Fibroblast of skin of right biceps (primary cell): ENCODE results near the gene ACTR8.

Experiments
- DNase-seq: peaks from one replicate; pipeline ENCODE4 v3.0.0-alpha.2; 2013

Gene ACTR8

DNA sequence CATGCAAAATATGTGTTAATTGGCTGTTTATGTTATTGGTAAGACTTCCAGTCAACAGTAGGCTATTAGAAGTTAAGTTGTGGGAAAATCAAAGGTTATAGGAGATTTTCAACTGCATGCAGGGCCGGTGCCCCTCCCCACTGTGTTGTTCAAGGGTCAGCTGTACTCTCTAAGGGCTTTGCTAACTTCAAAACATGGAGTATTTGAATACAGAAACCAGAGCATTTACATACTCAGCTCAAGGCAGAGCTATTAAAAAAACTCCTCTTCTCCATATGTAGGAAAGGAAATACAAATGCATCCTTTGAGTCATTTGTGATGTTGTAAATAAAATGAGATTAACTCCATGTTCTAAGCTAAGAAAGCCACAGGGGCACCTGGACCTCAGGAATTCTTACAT, 18.8 kb downstream of the ACTR8 start:
- no peak for DNase-seq

DNA sequence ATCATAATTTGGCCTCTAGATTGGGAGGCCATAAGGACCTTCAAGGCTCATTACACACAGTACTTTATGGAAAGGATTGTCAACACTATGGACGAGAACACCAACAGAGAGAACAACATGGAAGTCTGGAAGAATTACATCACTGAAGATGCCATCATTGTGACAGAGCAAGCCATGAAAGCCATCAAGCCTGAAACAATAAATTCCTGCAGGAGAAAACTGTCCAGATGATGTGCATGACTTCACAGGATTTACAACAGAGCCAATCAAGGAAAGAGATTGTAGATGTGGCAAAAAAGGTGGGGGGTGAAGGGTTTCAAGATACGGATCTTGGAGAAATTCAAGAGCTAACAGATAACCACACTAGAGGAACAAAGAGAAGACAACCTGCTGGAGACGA, 19.7 kb downstream of the ACTR8 start:
- no peak for DNase-seq

DNA sequence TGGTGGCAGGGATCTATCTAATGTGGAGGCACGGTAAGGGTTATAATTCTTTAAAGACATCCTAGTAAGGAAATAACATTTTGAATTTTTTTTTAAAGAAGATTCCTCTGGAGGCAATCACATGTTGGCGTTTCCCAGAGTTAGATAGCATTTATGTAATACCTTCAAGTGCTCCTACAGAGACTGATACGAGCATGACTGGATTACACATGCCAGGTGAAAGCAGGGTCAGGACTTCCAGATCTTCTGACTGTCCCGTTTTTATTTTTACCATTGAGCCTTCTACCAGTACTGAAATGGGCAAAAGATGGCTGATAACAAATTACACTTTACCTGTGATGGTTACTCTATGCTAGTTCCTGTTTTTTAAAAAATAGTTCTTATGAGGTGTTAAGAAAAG, 21.8 kb downstream of the ACTR8 start:
- no peak for DNase-seq

GRCh38 chr3:53859178-53859577, 22.8 kb downstream of the ACTR8 start:
- no peak for DNase-seq

GRCh38 chr3:53858096-53858741, 23.7 kb downstream of the ACTR8 start:
- no peak for DNase-seq

DNA sequence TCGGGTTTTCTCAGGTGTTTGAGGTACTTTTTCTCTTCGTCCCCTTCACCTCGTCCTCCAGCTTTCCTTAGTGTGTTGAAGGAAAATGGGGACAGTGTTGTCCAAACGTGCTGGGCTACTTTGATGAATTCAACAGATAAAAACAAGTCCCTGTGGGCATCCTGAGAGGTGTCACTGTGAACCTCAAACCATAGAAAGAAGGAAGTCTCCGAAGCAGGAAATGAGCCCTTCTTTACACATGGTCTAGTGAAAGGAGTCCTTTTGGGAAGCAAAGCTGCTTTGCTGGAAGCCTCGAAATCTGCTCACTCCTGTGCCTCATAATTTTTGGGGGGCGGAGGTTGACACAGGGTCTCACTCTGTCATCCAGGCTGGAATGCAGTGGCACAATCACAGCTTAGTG, 25.0 kb downstream of the ACTR8 start:
- no peak for DNase-seq

DNA sequence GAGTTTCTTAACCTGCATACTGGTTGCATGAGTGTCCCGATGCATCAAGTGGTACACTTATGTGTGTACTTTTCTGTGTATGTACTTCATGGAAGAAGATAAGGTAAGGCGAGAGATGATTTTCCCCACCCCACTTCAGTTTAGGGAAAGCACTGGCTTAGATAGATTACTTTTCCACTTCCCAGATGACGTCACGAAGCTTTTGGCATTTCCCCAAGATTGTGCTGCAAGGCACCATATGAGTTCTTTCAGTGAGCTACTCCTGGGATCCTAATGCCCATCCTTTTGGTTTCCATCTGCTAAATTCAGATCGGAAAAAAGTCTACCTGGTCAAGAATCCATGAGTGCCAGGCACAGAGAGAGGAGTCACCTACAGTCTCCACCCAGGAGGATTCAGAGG, 31.1 kb downstream of the ACTR8 start:
- peak; percentile 33 for DNase-seq

DNA sequence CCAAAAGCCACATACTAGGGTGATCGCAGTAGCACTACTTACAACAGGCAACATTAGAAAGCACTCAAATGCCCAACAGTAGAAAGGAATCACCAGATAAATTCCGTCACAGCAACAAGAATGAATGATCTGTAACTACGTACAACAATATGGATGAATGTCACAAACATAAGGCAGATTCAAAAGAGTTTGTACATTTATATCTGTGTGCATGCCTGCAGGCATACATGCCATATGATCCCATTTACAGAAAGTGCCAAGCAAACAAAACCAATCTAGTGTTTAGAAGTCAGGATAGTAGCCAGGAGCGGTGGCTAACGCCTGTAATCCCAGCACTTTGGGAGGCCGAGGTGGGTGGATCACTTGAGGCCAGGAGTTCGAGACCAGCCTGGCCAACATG, 32.0 kb downstream of the ACTR8 start:
- no peak for DNase-seq

DNA sequence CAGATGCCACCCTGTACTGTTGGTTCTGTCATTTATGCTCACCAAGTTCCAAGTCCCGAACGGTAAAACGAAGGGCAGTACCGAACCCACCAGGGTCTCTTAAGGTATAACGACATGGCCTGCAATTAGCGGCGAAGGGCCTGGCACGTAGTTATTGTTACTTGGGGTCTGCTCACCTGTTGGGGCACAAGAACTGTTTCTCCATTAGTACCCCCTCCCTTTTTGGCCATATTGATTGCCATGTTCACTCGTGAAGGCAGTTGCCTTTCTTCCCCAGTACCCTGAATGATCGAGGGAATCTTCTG, 35.1 kb downstream of the ACTR8 start:
- DNase-seq = no peak

DNA sequence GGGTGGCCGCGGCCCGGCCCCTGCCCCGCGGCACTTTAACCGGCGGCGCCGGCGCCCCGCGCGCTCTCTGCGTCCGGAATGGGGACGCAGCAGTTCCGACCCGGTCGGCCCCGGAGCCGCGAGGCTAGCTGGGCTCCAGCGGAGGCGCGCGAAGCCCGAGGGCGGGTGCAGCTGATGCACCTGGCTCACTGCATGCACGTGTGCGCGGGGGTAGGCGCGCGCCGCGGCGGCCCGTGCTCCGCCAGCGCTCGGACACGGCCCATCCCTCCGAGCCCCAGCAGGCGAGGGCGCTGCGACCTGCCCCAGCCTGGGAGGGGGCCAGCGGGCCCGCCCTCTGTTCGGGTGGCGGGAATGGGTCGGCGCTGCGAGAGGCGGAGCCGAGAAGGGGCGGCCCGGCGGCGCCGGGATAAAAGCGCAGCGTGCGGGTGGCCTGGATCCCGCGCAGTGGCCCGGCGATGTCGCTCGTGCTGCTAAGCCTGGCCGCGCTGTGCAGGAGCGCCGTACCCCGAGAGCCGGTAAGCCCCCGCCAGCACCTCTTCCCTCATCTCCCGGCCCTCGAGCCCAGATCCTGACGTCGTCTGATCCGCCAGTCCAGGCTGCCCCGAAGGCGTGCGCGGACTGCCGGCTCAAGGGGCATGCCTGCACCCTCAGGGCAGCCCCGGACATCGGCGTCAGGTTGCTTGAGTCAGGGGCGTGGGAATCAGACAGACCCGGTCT, 35.7 kb downstream of the ACTR8 start, which contains the start of the genes CHDH and IL17RB:
Gene CHDH, minus strand, starts transcription at position 286 of the 717 bp plus-strand sequence. CDS start 22,411 bp downstream, outside the sequence.
Gene IL17RB, plus strand, starts transcription at position 435 of the 717 bp plus-strand sequence. Its CDS starts 21 bp downstream, at position 456.
- peak; percentile 9 for DNase-seq

GRCh38 chr3:53845881-53846133, 36.1 kb downstream of the ACTR8 start:
- DNase-seq = no peak

GRCh38 chr3:53845103-53845880, 36.7 kb downstream of the ACTR8 start:
- peak; percentile 28 for DNase-seq

DNA sequence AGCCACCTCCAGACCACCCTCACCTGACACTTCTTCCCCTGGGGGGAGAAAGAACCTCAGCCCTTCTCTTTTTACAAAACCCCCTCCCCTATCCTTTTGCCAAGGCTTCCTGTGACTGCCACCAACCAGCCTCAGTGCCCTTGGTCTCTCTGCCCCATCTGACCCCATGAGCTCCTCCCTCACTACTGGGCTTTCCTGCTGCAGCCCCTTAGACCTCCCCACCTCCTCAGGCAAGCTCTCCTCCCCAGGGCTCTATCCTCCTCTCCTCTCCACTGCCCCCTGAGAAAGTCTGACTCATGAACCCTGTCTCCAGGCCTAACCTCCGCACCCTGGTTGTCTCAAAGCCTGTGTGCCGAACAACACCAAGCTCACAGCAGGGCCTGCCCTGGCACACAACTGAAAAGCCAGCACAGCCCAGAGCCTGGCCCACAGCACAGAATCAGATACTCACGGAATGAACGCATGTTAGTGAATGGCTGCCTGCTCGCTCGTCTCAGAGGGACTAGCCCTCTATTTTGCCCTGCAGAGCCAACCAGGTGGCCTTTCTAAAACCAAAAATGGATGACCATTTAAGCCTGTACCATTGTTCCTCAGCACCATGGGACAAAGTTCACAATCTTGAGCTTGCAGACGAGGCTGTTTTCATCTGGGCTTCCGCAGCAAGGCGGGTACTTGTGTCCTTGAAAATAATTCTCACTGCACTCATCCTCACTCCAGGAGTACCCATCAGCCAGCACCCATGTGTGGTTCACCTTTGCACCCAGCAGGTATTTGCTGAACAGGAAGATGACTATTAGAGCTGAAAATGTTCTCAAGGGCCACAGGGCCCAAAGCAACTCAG, 37.5 kb downstream of the ACTR8 start:
- DNase-seq = no peak

GRCh38 chr3:53843195-53844177, 38.5 kb downstream of the ACTR8 start:
- DNase-seq = no peak

GRCh38 chr3:53842436-53843194, 39.3 kb downstream of the ACTR8 start:
- DNase-seq = peak; percentile 10

DNA sequence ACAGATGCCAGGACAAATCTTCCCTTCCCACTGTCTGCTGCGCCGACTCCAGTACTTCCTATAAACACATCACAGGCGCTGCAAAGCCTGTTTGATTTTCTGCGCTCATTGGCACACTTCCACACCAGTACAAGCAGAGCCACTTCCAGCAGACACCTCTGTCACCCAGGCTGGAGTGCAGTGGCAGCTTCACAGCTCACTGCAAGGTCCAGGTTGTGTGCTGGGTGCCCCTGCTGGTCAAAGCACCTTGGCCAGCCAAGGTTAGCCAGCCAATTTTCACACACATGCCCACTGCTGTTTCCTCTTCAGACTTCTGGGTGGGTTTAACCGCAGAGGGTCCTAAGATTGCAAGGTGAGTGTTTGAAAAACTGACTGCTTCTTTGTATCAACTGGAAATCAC, 40.7 kb downstream of the ACTR8 start:
- no peak for DNase-seq

DNA sequence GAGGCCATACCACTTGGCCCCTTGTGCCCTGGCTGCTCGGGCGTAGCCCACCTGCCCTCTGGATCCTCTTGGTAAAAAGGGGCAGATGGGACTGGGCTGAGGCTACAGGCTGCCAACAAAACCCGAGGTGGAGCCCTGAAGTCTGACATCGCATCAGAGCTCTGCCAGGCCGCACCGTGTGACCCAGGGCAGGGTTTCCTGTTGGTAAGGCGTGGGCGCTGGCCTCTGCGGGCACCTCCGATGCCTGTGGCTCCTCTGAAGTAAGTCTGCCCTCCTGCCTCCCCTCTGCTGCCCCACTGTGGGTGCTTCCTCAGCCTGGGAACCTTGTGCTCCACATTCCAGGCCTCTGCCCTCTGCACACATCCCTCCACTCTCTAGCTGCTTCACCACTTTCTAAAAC, 44.6 kb downstream of the ACTR8 start:
- no peak for DNase-seq

DNA sequence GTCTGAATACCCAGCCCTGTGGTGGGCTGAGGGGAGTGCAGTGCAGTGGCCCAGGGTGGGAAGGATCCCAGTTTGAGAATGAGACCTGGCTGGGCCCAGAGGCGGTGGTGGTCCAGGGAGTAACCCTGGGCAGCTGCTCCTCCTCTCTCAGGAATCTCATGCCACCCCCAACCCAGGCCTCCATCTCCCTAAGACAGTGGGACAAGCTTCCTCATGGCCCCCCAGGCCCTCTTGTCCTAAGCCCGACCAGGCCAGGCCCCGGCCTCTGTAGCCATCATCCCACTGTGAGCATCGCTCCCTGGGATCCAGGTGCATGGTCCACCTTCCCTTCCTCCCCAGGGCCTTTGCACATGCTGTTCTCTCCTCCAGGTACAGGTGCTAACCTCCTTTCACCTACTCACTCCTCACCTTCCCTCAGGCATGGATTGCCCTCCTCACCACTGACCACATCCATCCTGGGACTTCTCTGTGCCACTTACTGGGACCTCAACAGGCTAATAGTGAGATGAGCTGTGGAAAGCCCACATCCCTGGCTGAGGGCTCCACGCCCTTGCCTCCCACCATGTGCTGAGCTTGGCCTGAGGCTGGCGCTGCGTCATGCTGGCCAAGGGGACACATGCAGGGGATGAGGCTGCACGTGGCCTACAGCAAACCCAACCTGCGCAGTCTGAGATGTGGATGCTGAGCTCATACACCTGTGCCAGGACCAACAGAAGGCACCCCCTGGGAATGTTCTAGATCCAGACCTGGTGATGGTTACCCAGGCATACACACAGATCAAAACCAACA, 45.7 kb downstream of the ACTR8 start:
- DNase-seq = no peak

DNA sequence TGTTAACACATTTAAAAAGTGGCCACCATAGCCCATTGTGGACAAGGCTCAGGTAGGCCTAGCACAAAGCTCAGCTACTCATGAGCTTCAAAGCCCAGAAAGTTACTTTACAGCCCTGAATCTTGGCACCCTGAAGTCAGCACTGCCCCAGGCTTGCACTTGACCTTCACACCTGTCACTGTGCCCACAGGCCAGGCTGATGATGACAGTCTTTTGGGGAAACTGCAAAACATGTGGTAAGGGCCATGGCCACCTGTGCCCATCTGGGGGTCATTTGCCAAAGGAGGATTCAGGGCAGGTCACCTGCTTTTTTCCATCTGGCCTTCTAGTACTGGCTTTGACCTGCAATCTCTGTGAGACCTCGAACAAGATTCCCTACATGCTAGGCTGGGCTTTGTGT, 46.7 kb downstream of the ACTR8 start:
- DNase-seq = no peak

DNA sequence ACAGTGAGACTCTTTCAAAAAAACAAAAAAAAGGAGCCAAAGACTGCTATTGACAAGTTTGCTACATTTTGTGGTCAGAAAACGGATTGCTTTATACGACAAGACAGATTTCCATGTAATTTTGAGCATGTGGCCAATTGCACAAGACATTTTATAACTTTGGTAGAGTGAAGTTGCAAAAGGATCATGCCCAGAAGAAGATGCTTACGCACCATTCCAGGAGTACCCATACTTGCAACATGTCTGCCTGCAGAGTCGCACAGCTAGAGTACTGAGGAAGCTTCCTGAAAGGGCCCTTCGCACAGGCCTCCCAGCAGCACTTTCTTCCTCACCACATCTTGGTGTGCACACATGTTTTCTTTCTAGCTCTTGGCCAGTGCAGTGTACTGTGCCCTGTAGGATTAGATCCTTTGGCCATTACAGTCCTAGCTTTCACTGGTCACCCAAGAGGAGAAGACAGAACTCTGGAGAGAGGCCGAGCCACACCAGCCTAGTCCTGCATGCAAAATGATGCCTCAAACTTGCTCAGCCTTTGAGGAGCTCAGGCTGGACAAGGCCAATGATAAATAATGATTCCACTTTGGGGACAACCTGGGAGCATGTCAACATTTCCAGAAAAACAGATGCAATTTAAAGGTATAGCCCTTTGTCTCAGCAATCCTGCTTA, 47.4 kb downstream of the ACTR8 start:
- no peak for DNase-seq
